Mesothelial cell of epicardium (in vitro differentiated cells): ENCODE results near the gene OTOF. TPM values are rescaled to one million over a fixed set of nuclear protein-coding genes. Genes with fewer than 3 reads are reported as not detected.

Source experiments
- DNase-seq, 2 experiments: peaks; one replicate each; pipeline ENCODE4 v3.0.0; 2021; ENCODE audit warnings: low spot score in 2 of 2; ENCODE audit not compliant: unreplicated experiment in 2 of 2
- H3K27ac Mint-ChIP-seq: 2 replicates; pipeline ENCODE4 v1.8.0; 2021; ENCODE audit warnings: mixed read lengths
- H3K27me3 Mint-ChIP-seq: 2 replicates; pipeline ENCODE4 v1.8.0; 2021; ENCODE audit warnings: low read depth, mixed read lengths
- H3K36me3 Mint-ChIP-seq: 2 replicates; pipeline ENCODE4 v1.8.0; 2021; ENCODE audit warnings: mixed read lengths
- H3K4me1 Mint-ChIP-seq: 2 replicates; pipeline ENCODE4 v1.8.0; 2021; ENCODE audit warnings: mixed read lengths
- H3K4me3 Mint-ChIP-seq: 2 replicates; pipeline ENCODE4 v1.8.0; 2021; ENCODE audit warnings: mild to moderate bottlenecking, moderate library complexity, mixed read lengths
- H3K9me3 Mint-ChIP-seq: 2 replicates; pipeline ENCODE4 v1.8.0; 2021; ENCODE audit warnings: mixed read lengths
- total RNA-seq: library from RNA; stranded (reverse); gene quantifications from 3 replicates; pipeline ENCODE4 v1.2.1, GENCODE V29; 2021
- TF ChIP-seq, protein P1 (sequence below): fragments of 200-600 bp; sonication (generic); IDR thresholded peaks from one replicate; pipeline ENCODE4 v1.5.0; 2021; ENCODE audit warnings: antibody characterized with exemption; ENCODE audit not compliant: unreplicated experiment

Gene OTOF
- total RNA-seq, 1 donor from 2014 or later, result 0.16 TPM

GRCh38 chr2:26458365-26459042 is 19.4 kb downstream of the OTOF start:
- H3K4me3 Mint-ChIP-seq, result no peak overlapping the region
- no peaks in the 10 kb centered on the region for H3K27me3 Mint-ChIP-seq
- H3K9me3 Mint-ChIP-seq, result no peaks in the 10 kb centered on the region
- peaks cover 2% of the 10 kb centered on the region for H3K4me1 Mint-ChIP-seq
- H3K36me3 Mint-ChIP-seq, result no peaks in the 10 kb centered on the region
- no peak for DNase-seq
- no peak overlapping the region for H3K27ac Mint-ChIP-seq
- TF ChIP-seq, protein P1, sequence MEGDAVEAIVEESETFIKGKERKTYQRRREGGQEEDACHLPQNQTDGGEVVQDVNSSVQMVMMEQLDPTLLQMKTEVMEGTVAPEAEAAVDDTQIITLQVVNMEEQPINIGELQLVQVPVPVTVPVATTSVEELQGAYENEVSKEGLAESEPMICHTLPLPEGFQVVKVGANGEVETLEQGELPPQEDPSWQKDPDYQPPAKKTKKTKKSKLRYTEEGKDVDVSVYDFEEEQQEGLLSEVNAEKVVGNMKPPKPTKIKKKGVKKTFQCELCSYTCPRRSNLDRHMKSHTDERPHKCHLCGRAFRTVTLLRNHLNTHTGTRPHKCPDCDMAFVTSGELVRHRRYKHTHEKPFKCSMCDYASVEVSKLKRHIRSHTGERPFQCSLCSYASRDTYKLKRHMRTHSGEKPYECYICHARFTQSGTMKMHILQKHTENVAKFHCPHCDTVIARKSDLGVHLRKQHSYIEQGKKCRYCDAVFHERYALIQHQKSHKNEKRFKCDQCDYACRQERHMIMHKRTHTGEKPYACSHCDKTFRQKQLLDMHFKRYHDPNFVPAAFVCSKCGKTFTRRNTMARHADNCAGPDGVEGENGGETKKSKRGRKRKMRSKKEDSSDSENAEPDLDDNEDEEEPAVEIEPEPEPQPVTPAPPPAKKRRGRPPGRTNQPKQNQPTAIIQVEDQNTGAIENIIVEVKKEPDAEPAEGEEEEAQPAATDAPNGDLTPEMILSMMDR, result no peak

DNA sequence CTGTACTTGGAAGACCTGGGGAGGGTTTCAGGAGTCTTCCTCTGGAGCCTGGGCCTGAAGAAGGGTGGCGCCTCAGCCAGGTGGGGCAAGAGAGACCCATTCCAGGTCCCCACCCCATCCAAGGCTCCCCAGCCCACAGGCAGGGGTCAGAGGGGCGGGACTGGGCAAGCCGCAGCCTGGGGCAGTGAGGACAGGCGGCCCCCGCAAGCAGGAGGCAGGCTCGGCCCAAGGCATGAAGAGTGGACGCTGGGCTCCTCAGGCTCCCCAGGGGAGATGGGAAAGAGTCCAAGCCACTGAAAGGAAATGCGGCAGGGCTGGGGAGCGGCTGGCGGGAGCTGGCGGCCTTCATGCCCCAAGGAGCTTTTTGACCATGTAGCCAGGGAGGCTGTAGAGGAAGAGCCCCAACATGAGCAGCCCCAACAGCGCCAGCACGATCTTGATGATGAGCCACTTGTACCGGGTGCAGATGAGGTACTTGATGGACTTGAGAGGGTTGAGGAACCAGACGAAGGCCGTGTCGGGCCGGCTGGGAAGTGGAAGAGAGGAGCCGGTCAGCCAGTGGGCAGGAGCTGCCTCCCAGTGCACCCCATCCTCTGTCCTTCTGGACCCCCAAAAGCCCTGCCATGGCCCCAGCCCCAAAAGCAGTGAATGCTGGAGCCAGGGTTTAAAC is 20.1 kb downstream of the OTOF start:
- Mint-ChIP-seq H3K4me3 (no peak overlapping the region), H3K36me3 (no peaks in the 10 kb centered on the region)
- DNase-seq, result no peak

GRCh38 chr2:26457251-26457666 is 20.7 kb downstream of the OTOF start:
- Mint-ChIP-seq H3K27ac (no peak overlapping the region), H3K27me3 (no peaks in the 10 kb centered on the region), H3K4me3 (no peak overlapping the region), H3K4me1 (no peaks in the 10 kb centered on the region), H3K9me3 (no peaks in the 10 kb centered on the region), H3K36me3 (no peaks in the 10 kb centered on the region)
- no peak for DNase-seq
- TF ChIP-seq, protein P1, result no peak

More for the DNA sequence above, 20.1 kb downstream of the OTOF start:
- no peak overlapping the region for H3K27ac Mint-ChIP-seq
- no peaks in the 10 kb centered on the region for H3K27me3 Mint-ChIP-seq
- no peaks in the 10 kb centered on the region for H3K9me3 Mint-ChIP-seq
- H3K4me1 Mint-ChIP-seq, result no peaks in the 10 kb centered on the region
- TF ChIP-seq, protein P1, result no peak

GRCh38 chr2:26456440-26457250 is 21.3 kb downstream of the OTOF start:
- H3K36me3 Mint-ChIP-seq, result no peaks in the 10 kb centered on the region
- H3K9me3 Mint-ChIP-seq, result no peaks in the 10 kb centered on the region
- H3K27me3 Mint-ChIP-seq, result no peaks in the 10 kb centered on the region
- TF ChIP-seq, protein P1, result no peak
- H3K27ac Mint-ChIP-seq, result no peak overlapping the region
- no peak overlapping the region for H3K4me3 Mint-ChIP-seq
- H3K4me1 Mint-ChIP-seq, result no peaks in the 10 kb centered on the region
- no peak for DNase-seq

- Mint-ChIP-seq H3K4me3 (no peak overlapping the region), H3K4me1 (no peaks in the 10 kb centered on the region), H3K9me3 (no peaks in the 10 kb centered on the region), H3K27ac (no peak overlapping the region), H3K27me3 (no peaks in the 10 kb centered on the region), H3K36me3 (no peaks in the 10 kb centered on the region)
- DNase-seq, result no peak
- TF ChIP-seq, protein P1, result no peak
Observed at GRCh38 chr2:26455670-26456439, 22.1 kb downstream of the OTOF start.
